ENCODE results near the gene FHOD1. TPM values are rescaled to one million over a fixed set of nuclear protein-coding genes. Genes with fewer than 3 reads are reported as not detected.

FHOD1 gene
- polyA plus RNA-seq, 1 of the 3 experiments (the other 2 are of a cell fraction): 70.9 TPM

DNA sequence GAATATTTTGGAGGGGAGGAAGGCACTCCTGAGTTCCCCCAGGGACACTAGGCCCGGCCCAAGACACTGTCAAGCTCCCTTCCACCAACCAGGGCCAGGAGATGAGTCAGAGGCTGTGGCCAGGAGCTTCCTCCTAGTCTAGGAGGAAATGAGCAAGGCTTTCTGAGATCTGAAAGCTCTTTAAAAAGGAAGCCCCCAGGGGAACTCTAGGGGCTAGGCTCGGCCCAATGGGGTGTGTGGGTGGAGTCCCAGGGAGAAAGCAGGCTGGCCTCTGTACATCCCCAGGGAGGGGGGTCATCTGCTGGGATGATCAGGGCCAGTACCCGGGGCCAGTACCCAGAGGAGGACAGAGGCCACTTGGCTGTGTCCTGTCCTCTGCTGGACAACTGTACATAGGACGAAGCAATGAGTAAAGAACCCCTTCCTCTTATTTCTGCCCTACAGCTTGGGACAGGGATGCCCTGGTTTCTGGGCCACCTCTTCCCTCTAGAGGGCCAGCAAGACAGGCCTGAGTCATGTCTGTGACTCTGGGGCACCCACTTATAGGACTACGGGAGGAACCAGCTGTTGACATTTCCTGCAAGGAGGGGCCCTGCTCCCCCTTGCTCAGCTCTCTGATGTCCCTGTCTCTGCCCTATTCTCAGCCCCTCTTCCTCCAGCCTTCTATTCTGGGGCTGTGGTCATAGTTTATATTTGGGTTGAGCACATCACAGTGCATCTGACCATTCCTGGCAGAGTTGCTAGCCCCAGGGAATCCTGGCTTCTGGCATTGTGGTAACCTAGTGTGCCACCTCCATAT lies 2.7 kb downstream of the FHOD1 start (continued):
- TF ChIP-seq IRF3 (IDR thresholded peaks at IDR 0.05; ENCODE audit: low read depth, low read length) (no peak), EZH2phosphoT487 (IDR thresholded peaks at IDR 0.05; ENCODE audit: borderline replicate concordance, low read depth) (no peak), RAD21 (IDR thresholded peaks at IDR 0.05; ENCODE audit: low read length) (no peak), FOSL2 (IDR thresholded peaks at IDR 0.05; ENCODE audit: borderline replicate concordance, low read depth) (peak; percentile 83), GATA2 (CRISPR knock-in tag; IDR thresholded peaks at IDR 0.05) (no peak), TAF1 (IDR thresholded peaks at IDR 0.05; ENCODE audit: borderline replicate concordance, low read depth, low read length) (no peak; the same call in 1 of the 2 replicates), NRF1 (IDR thresholded peaks at IDR 0.05; ENCODE audit: low read depth, low read length) (no peak), NFIC (IDR thresholded peaks at IDR 0.05; ENCODE audit: borderline replicate concordance) (no peak), FOXM1 (IDR thresholded peaks at IDR 0.05; ENCODE audit: low read depth) (no peak)
- TF ChIP-seq, protein P1, sequence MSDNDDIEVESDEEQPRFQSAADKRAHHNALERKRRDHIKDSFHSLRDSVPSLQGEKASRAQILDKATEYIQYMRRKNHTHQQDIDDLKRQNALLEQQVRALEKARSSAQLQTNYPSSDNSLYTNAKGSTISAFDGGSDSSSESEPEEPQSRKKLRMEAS (IDR thresholded peaks at IDR 0.05; ENCODE audit: low read depth): no peak

DNA sequence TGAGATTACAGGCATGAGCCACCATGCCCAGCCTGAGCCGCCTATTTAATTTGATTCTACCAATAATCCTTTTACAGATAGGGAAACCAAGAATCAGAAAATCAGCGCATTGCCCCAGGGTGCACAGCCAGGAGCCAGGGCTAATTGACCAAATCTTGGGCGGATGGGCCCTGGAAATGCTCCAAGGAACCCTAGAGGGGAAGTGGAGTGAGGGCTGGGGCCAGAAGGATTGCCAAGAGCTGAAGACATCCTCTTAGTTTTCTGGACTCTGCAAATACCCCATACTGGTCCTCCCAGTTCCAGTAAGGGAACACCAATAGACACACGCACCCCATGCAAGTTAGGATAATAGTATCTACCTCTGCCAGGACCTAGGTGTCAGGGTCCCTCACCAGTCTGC lies 3.8 kb downstream of the FHOD1 start:
- CTCF ChIA-PET: interaction anchor here (1.2 to 2.1 kb wide), 2 partner anchors 88 to 290 kb away, joined by 4 to 5 read pairs; no protein-coding TSS in a partner anchor
- POLR2A ChIA-PET: no interaction called here
- TF ChIP-seq CHD2 (IDR thresholded peaks at IDR 0.05; ENCODE audit: low read length, partially characterized antibody) (no peak), GABPA (IDR thresholded peaks at IDR 0.05; ENCODE audit: low read depth) (no peak), RAD21 (IDR thresholded peaks at IDR 0.05; ENCODE audit: low read length) (no peak), SIN3A (IDR thresholded peaks at IDR 0.05; ENCODE audit: borderline replicate concordance, low read depth, low read length) (no peak), RFX5 (IDR thresholded peaks at IDR 0.05; ENCODE audit: low read length) (no peak), ELF1 (IDR thresholded peaks at IDR 0.05) (no peak), TCF12 (IDR thresholded peaks at IDR 0.05) (no peak), SMC3 (IDR thresholded peaks at IDR 0.05; ENCODE audit: low read depth, low read length) (no peak), RXRA (IDR thresholded peaks at IDR 0.05; ENCODE audit: borderline replicate concordance, low read depth) (no peak), YY1 (IDR thresholded peaks at IDR 0.05; ENCODE audit: low read depth) (no peak), EP300 (IDR thresholded peaks at IDR 0.05; ENCODE audit: borderline replicate concordance in 1 of 2, low read depth in 1 of 2, low read length in 1 of 2) (no peak)
- TF ChIP-seq, protein P2, sequence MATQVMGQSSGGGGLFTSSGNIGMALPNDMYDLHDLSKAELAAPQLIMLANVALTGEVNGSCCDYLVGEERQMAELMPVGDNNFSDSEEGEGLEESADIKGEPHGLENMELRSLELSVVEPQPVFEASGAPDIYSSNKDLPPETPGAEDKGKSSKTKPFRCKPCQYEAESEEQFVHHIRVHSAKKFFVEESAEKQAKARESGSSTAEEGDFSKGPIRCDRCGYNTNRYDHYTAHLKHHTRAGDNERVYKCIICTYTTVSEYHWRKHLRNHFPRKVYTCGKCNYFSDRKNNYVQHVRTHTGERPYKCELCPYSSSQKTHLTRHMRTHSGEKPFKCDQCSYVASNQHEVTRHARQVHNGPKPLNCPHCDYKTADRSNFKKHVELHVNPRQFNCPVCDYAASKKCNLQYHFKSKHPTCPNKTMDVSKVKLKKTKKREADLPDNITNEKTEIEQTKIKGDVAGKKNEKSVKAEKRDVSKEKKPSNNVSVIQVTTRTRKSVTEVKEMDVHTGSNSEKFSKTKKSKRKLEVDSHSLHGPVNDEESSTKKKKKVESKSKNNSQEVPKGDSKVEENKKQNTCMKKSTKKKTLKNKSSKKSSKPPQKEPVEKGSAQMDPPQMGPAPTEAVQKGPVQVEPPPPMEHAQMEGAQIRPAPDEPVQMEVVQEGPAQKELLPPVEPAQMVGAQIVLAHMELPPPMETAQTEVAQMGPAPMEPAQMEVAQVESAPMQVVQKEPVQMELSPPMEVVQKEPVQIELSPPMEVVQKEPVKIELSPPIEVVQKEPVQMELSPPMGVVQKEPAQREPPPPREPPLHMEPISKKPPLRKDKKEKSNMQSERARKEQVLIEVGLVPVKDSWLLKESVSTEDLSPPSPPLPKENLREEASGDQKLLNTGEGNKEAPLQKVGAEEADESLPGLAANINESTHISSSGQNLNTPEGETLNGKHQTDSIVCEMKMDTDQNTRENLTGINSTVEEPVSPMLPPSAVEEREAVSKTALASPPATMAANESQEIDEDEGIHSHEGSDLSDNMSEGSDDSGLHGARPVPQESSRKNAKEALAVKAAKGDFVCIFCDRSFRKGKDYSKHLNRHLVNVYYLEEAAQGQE (IDR thresholded peaks at IDR 0.05; ENCODE audit: low read depth, low read length): no peak

More for the DNA sequence above, 3.8 kb downstream of the FHOD1 start:
- Histone ChIP-seq H4K20me1 (ENCODE audit: insufficient read depth) (no peaks in the 10 kb centered on the region), H3K27me3 (ENCODE audit: insufficient read depth) (no peaks in the 10 kb centered on the region), H3K9me2 (no peaks in the 10 kb centered on the region), H3K4me3 (ENCODE audit: low read depth in 2 of 2, low read length in 1 of 2) (peak overlapping the region in 1 of 2 experiments; percentile 17; a peak in 1 of 4 replicates), H3K36me3 (replicated peaks in 1 of 2; ENCODE audit: control insufficient read depth in 1 of 2, insufficient read depth in 2 of 2, low read length in 1 of 2) (peaks cover 12 to 14% of the 10 kb centered on the region in 2 experiments), H3K4me1 (ENCODE audit: control insufficient read depth in 1 of 2, insufficient read depth in 2 of 2, low read depth in 1 of 2, low read length in 1 of 2) (peaks cover 40 to 59% of the 10 kb centered on the region in 2 experiments), H3K9me3 (no peaks in the 10 kb centered on the region), H3K27ac (ENCODE audit: low read depth in 2 of 2, low read length in 1 of 2) (peak overlapping the region; percentile 61 to 96; a peak in 3 of 4 replicates), H3K4me2 (peak overlapping the region; percentile 98), H2AFZ (ENCODE audit: low read depth) (no peak overlapping the region), H3K9ac (peak overlapping the region; percentile 46; the same call in 1 of the 2 replicates), H3F3A (replicated peaks; ENCODE audit: insufficient read depth) (peaks cover 41% of the 10 kb centered on the region), H3K79me2 (ENCODE audit: insufficient read depth) (peaks cover 72% of the 10 kb centered on the region)
- DNase-seq: no peak
- 79% methylated on average over 4 of the region's 4 CpGs for WGBS (ENCODE audit: low lambda C conversion rate)
